ENCODE results near the gene SAMD14. TPM values are rescaled to one million over a fixed set of nuclear protein-coding genes. Genes with fewer than 3 reads are reported as not detected.

SAMD14 gene
- total and polyA plus RNA-seq, 4 donors: 3.3 to 6.2 (median 4.2) TPM

GRCh38 chr17:50146927-50147665 lies 17.1 kb upstream of the SAMD14 start:
- WGBS, 2 donors: 39 to 48% methylated on average over 15 of the region's 15 CpGs
- peaks cover 0 to 40% (median 18%) of the 10 kb centered on the region in 4 donors for H3K36me3 ChIP-seq (ENCODE audit: control insufficient read depth in 4 of 4, insufficient read depth in 4 of 4, low read length in 4 of 4)
- H3K4me1 ChIP-seq (ENCODE audit: control insufficient read depth in 5 of 5, insufficient read depth in 5 of 5, low read length in 5 of 5): peaks cover 9 to 32% (median 21%) of the 10 kb centered on the region in 5 donors
- peak overlapping the region; percentile 41 to 71 for H3K27ac ChIP-seq (ENCODE audit: low read depth in 1 of 2, low read length in 1 of 2)
- peak overlapping the region; percentile 15 for H3K4me3 ChIP-seq
- H3K27me3 ChIP-seq (ENCODE audit: control insufficient read depth in 3 of 3, insufficient read depth in 3 of 3, low read length in 2 of 3): no peaks in the 10 kb centered on the region
- DNase-seq (no peak), ATAC-seq (ENCODE audit: insufficient read depth, low FRiP score) (no peak)
- H3K9ac ChIP-seq (ENCODE audit: insufficient read depth in 1 of 2, low read length in 2 of 2): no peak overlapping the region
- H3K9me3 ChIP-seq (ENCODE audit: control insufficient read depth in 4 of 4, insufficient read depth in 3 of 4, low read length in 3 of 4): no peaks in the 10 kb centered on the region
- TF ChIP-seq CTCF (IDR thresholded peaks at IDR 0.05; ENCODE audit: control extremely low read depth, extremely low read depth): no peak

- H3K9me3 ChIP-seq (ENCODE audit: control insufficient read depth in 4 of 4, insufficient read depth in 3 of 4, low read length in 3 of 4): no peaks in the 10 kb centered on the region
- H3K4me1 ChIP-seq (ENCODE audit: control insufficient read depth in 5 of 5, insufficient read depth in 5 of 5, low read length in 5 of 5): peaks cover 8 to 29% (median 20%) of the 10 kb centered on the region in 5 donors
- peaks cover 0 to 46% (median 20%) of the 10 kb centered on the region in 4 donors for H3K36me3 ChIP-seq (ENCODE audit: control insufficient read depth in 4 of 4, insufficient read depth in 4 of 4, low read length in 4 of 4)
- ATAC-seq (ENCODE audit: insufficient read depth, low FRiP score) (no peak), DNase-seq (no peak)
- 65 to 72% methylated on average over 10 of the region's 10 CpGs for WGBS, 2 donors
- H3K27ac ChIP-seq (ENCODE audit: low read depth in 1 of 2, low read length in 1 of 2): peak overlapping the region; percentile 41 to 71
- TF ChIP-seq CTCF (IDR thresholded peaks at IDR 0.05; ENCODE audit: control extremely low read depth, extremely low read depth): no peak
- no peak overlapping the region for H3K9ac ChIP-seq (ENCODE audit: insufficient read depth in 1 of 2, low read length in 2 of 2)
- no peak overlapping the region for H3K4me3 ChIP-seq
- H3K27me3 ChIP-seq (ENCODE audit: control insufficient read depth in 3 of 3, insufficient read depth in 3 of 3, low read length in 2 of 3): no peaks in the 10 kb centered on the region
Observed at GRCh38 chr17:50146230-50146926, 16.4 kb upstream of the SAMD14 start.

- Histone ChIP-seq H3K4me3 (no peak overlapping the region), H3K4me1 (ENCODE audit: control insufficient read depth in 5 of 5, insufficient read depth in 5 of 5, low read length in 5 of 5) (peaks cover 8 to 31% (median 20%) of the 10 kb centered on the region in 5 donors), H3K36me3 (ENCODE audit: control insufficient read depth in 4 of 4, insufficient read depth in 4 of 4, low read length in 4 of 4) (peaks cover 0 to 51% (median 23%) of the 10 kb centered on the region in 4 donors), H3K9me3 (ENCODE audit: control insufficient read depth in 4 of 4, insufficient read depth in 3 of 4, low read length in 3 of 4) (no peaks in the 10 kb centered on the region), H3K27ac (ENCODE audit: low read depth in 1 of 2, low read length in 1 of 2) (peak overlapping the region in 1 of 2 donors; percentile 36), H3K9ac (ENCODE audit: insufficient read depth in 1 of 2, low read length in 2 of 2) (no peak overlapping the region), H3K27me3 (ENCODE audit: control insufficient read depth in 3 of 3, insufficient read depth in 3 of 3, low read length in 2 of 3) (no peaks in the 10 kb centered on the region)
- 57 to 61% methylated on average over 11 of the region's 11 CpGs for WGBS, 2 donors
- DNase-seq: no peak
- ATAC-seq (ENCODE audit: insufficient read depth, low FRiP score): no peak
- TF ChIP-seq CTCF (IDR thresholded peaks at IDR 0.05; ENCODE audit: control extremely low read depth, extremely low read depth): no peak
Observed at GRCh38 chr17:50145532-50146229, 15.7 kb upstream of the SAMD14 start.

Measured in lung (tissue), 12 donors.